HG03378 (cell line): ENCODE results near the gene MBNL2.

Experiments used
- ATAC-seq: cut with Tn5 transposase; IDR thresholded peaks from one replicate; pipeline ENCODE4 v1.9.1; 2021; ENCODE audit warnings: mild to moderate bottlenecking, moderate library complexity; ENCODE audit not compliant: unreplicated experiment

MBNL2 gene

GRCh38 chr13:97367016-97367822, 145.1 kb downstream of the MBNL2 start:
- ATAC-seq, result no peak

- ATAC-seq, result peak; percentile 75
Observed at GRCh38 chr13:97369261-97369893, 147.2 kb downstream of the MBNL2 start.

- no peak for ATAC-seq
Observed at GRCh38 chr13:97371486-97372109, 149.5 kb downstream of the MBNL2 start.

- no peak for ATAC-seq
Observed at GRCh38 chr13:97372936-97373335, 150.8 kb downstream of the MBNL2 start.

GRCh38 chr13:97373787-97374186, 151.7 kb downstream of the MBNL2 start:
- no peak for ATAC-seq

- ATAC-seq, result no peak
Observed at GRCh38 chr13:97376981-97377380, 154.8 kb downstream of the MBNL2 start.

- ATAC-seq, result no peak
Observed at GRCh38 chr13:97379386-97379785, 157.3 kb downstream of the MBNL2 start.

GRCh38 chr13:97380696-97381095, 158.6 kb downstream of the MBNL2 start:
- no peak for ATAC-seq

- no peak for ATAC-seq
Observed at GRCh38 chr13:97381189-97381588, 159.1 kb downstream of the MBNL2 start.

- ATAC-seq, result no peak
Observed at GRCh38 chr13:97382276-97382675, 160.1 kb downstream of the MBNL2 start.

GRCh38 chr13:97384371-97384770, 162.2 kb downstream of the MBNL2 start:
- ATAC-seq, result no peak

- no peak for ATAC-seq
Observed at GRCh38 chr13:97385146-97385545, 163.0 kb downstream of the MBNL2 start.

- no peak for ATAC-seq
Observed at GRCh38 chr13:97385854-97386253, 163.7 kb downstream of the MBNL2 start.

- ATAC-seq, result no peak
Observed at GRCh38 chr13:97386801-97387484, 164.8 kb downstream of the MBNL2 start.

- ATAC-seq, result no peak
Observed at GRCh38 chr13:97387485-97387839, 165.3 kb downstream of the MBNL2 start.

- ATAC-seq, result no peak
Observed at GRCh38 chr13:97387890-97388289, 165.8 kb downstream of the MBNL2 start.

- no peak for ATAC-seq
Observed at GRCh38 chr13:97388373-97388772, 166.2 kb downstream of the MBNL2 start.

- no peak for ATAC-seq
Observed at GRCh38 chr13:97390941-97391600, 168.9 kb downstream of the MBNL2 start.

GRCh38 chr13:97392020-97392419, 169.9 kb downstream of the MBNL2 start:
- no peak for ATAC-seq

GRCh38 chr13:97394542-97394941, 172.4 kb downstream of the MBNL2 start:
- ATAC-seq, result no peak
